PC-3 (cell line): ENCODE data around the gene RBM33.

Experiments used
- EZH2 ChIP-seq: fragments of 300-600 bp; sonication (generic); IDR thresholded peaks from one replicate; pipeline ENCODE4 v1.6.1; 2017; ENCODE audit warnings: antibody characterized with exemption, mild to moderate bottlenecking, low read length; ENCODE audit not compliant: unreplicated experiment
- EZH2phosphoT487 ChIP-seq: fragments of 300-600 bp; sonication (generic); IDR thresholded peaks from 2 replicates; pipeline ENCODE4 v1.6.1; 2018; ENCODE audit warnings: mild to moderate bottlenecking, antibody characterized with exemption, low read length, borderline replicate concordance

- TF ChIP-seq EZH2phosphoT487, result no peak
- no peak for TF ChIP-seq EZH2
Measured at GRCh38 chr7:155746188-155746587, 101.7 kb downstream of the RBM33 start.
